ENCODE measurements around the gene IP6K2. TPM values are rescaled to one million over a fixed set of nuclear protein-coding genes. Genes with fewer than 3 reads are reported as not detected.

The IP6K2 gene
- total and polyA plus RNA-seq, 2 experiments from 2014 or later: 97.0 to 97.4 TPM

DNA sequence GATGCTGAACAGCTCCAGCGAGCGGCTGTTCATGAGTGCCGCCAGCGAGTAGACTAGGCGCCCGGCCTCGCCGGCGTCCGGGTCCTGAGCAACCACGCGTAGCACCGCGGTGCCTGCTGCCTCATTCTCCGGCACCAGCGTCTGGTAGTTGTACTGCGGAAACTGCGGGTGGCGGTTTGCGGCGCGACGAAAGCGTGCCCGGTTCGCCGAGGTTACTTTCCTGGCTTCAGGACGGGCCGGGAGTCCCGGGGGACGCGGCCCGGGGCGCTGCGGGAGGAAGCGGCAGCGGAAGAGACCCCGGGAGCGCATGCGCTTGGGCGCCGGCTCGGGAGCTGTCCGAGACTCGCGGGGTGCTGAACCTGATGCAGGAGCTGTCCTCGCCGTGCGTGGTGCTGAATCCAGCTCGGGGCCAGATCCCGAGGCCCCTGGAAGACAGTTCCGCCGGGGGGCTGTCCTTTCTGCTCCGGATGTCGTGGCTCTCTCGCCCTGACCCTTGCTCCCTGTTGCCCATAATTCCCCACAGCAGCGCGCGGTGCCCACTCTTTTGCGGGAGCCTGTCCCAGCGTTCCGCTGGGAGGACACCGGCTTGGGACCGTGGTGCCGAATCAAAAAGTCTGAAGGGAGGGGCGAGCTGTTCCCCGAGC, 55.4 kb downstream of the IP6K2 start:
- H3F3A ChIP-seq (replicated peaks; ENCODE audit: low read depth): peaks cover 42% of the 10 kb centered on the region
- no peak overlapping the region for H3K27ac Mint-ChIP-seq
- peaks cover 19% of the 10 kb centered on the region for H3K4me1 Mint-ChIP-seq
- H3K9me2 ChIP-seq (ENCODE audit: insufficient read depth): no peaks in the 10 kb centered on the region
- H3K27me3 Mint-ChIP-seq (ENCODE audit: insufficient read depth, low read depth, poor library complexity): peaks cover 34% of the 10 kb centered on the region
- peaks cover 9% of the 10 kb centered on the region for H4K20me1 ChIP-seq (replicated peaks; ENCODE audit: insufficient read depth)
- DNase-seq (ENCODE audit: low spot score): peak; percentile 81
- peak overlapping the region; percentile 73 for H3K4me3 ChIP-seq
- no peak for TF ChIP-seq ZNF331 (CRISPR knock-in tag; IDR thresholded peaks at IDR 0.05; ENCODE audit: low read depth)
- TF ChIP-seq, protein P1, sequence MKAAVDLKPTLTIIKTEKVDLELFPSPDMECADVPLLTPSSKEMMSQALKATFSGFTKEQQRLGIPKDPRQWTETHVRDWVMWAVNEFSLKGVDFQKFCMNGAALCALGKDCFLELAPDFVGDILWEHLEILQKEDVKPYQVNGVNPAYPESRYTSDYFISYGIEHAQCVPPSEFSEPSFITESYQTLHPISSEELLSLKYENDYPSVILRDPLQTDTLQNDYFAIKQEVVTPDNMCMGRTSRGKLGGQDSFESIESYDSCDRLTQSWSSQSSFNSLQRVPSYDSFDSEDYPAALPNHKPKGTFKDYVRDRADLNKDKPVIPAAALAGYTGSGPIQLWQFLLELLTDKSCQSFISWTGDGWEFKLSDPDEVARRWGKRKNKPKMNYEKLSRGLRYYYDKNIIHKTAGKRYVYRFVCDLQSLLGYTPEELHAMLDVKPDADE (IDR thresholded peaks at IDR 0.05): peak; percentile 52
- TF ChIP-seq, protein P2, sequence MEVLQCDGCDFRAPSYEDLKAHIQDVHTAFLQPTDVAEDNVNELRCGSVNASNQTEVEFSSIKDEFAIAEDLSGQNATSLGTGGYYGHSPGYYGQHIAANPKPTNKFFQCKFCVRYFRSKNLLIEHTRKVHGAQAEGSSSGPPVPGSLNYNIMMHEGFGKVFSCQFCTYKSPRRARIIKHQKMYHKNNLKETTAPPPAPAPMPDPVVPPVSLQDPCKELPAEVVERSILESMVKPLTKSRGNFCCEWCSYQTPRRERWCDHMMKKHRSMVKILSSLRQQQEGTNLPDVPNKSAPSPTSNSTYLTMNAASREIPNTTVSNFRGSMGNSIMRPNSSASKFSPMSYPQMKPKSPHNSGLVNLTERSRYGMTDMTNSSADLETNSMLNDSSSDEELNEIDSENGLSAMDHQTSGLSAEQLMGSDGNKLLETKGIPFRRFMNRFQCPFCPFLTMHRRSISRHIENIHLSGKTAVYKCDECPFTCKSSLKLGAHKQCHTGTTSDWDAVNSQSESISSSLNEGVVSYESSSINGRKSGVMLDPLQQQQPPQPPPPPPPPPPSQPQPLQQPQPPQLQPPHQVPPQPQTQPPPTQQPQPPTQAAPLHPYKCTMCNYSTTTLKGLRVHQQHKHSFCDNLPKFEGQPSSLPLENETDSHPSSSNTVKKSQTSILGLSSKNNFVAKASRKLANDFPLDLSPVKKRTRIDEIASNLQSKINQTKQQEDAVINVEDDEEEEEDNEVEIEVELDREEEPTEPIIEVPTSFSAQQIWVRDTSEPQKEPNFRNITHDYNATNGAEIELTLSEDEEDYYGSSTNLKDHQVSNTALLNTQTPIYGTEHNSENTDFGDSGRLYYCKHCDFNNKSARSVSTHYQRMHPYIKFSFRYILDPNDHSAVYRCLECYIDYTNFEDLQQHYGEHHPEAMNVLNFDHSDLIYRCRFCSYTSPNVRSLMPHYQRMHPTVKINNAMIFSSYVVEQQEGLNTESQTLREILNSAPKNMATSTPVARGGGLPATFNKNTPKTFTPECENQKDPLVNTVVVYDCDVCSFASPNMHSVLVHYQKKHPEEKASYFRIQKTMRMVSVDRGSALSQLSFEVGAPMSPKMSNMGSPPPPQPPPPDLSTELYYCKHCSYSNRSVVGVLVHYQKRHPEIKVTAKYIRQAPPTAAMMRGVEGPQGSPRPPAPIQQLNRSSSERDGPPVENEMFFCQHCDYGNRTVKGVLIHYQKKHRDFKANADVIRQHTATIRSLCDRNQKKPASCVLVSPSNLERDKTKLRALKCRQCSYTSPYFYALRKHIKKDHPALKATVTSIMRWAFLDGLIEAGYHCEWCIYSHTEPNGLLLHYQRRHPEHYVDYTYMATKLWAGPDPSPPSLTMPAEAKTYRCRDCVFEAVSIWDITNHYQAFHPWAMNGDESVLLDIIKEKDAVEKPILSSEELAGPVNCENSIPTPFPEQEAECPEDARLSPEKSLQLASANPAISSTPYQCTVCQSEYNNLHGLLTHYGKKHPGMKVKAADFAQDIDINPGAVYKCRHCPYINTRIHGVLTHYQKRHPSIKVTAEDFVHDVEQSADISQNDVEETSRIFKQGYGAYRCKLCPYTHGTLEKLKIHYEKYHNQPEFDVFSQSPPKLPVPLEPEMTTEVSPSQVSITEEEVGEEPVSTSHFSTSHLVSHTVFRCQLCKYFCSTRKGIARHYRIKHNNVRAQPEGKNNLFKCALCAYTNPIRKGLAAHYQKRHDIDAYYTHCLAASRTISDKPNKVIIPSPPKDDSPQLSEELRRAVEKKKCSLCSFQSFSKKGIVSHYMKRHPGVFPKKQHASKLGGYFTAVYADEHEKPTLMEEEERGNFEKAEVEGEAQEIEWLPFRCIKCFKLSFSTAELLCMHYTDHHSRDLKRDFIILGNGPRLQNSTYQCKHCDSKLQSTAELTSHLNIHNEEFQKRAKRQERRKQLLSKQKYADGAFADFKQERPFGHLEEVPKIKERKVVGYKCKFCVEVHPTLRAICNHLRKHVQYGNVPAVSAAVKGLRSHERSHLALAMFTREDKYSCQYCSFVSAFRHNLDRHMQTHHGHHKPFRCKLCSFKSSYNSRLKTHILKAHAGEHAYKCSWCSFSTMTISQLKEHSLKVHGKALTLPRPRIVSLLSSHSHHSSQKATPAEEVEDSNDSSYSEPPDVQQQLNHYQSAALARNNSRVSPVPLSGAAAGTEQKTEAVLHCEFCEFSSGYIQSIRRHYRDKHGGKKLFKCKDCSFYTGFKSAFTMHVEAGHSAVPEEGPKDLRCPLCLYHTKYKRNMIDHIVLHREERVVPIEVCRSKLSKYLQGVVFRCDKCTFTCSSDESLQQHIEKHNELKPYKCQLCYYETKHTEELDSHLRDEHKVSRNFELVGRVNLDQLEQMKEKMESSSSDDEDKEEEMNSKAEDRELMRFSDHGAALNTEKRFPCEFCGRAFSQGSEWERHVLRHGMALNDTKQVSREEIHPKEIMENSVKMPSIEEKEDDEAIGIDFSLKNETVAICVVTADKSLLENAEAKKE (CRISPR knock-in tag; IDR thresholded peaks at IDR 0.05): no peak
- TF ChIP-seq NANOG (IDR thresholded peaks at IDR 0.05; ENCODE audit: borderline replicate concordance): no peak
- TF ChIP-seq JUNB (IDR thresholded peaks at IDR 0.05; ENCODE audit: unreplicated experiment): no peak
- TF ChIP-seq CREB1 (CRISPR knock-in tag; IDR thresholded peaks at IDR 0.05; ENCODE audit: low read depth): peak; percentile 64; the same call in 1 of the 2 replicates
- peak; percentile 47; the same call in 1 of the 2 replicates for TF ChIP-seq POLR2AphosphoS5 (IDR thresholded peaks at IDR 0.05; ENCODE audit: low read depth)
- TF ChIP-seq REST (IDR thresholded peaks at IDR 0.05; ENCODE audit: unreplicated experiment): peak; percentile 100
- peak; percentile 92; the same call in 1 of the 2 replicates for TF ChIP-seq ZNF114 (CRISPR knock-in tag; IDR thresholded peaks at IDR 0.05)
- TF ChIP-seq EZH2 (IDR thresholded peaks at IDR 0.05; ENCODE audit: low read depth, unreplicated experiment): no peak
- TF ChIP-seq, protein P3, sequence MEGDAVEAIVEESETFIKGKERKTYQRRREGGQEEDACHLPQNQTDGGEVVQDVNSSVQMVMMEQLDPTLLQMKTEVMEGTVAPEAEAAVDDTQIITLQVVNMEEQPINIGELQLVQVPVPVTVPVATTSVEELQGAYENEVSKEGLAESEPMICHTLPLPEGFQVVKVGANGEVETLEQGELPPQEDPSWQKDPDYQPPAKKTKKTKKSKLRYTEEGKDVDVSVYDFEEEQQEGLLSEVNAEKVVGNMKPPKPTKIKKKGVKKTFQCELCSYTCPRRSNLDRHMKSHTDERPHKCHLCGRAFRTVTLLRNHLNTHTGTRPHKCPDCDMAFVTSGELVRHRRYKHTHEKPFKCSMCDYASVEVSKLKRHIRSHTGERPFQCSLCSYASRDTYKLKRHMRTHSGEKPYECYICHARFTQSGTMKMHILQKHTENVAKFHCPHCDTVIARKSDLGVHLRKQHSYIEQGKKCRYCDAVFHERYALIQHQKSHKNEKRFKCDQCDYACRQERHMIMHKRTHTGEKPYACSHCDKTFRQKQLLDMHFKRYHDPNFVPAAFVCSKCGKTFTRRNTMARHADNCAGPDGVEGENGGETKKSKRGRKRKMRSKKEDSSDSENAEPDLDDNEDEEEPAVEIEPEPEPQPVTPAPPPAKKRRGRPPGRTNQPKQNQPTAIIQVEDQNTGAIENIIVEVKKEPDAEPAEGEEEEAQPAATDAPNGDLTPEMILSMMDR (conservative IDR thresholded peaks at IDR 0.05; ENCODE audit: low read depth in 2 of 2): no peak
- no peak for TF ChIP-seq STAT1 (IDR thresholded peaks at IDR 0.05; ENCODE audit: unreplicated experiment)
- no peak for TF ChIP-seq EZH2phosphoT487 (IDR thresholded peaks at IDR 0.05; ENCODE audit: unreplicated experiment)
- no peaks in the 10 kb centered on the region for H3K27me3 ChIP-seq (ENCODE audit: insufficient read depth)
- H3K4me1 ChIP-seq (ENCODE audit: insufficient read depth): no peaks in the 10 kb centered on the region; the same call in 1 of the 2 replicates
- no peaks in the 10 kb centered on the region for H3K36me3 ChIP-seq (ENCODE audit: insufficient read depth)
- no peak overlapping the region for H3K27ac ChIP-seq (ENCODE audit: low read depth)
- 0 out of 2 replicates have a peak overlapping the region, but pooled peaks have one; percentile 18 for H2AFZ ChIP-seq
- H3K4me3 Mint-ChIP-seq: peak overlapping the region; percentile 78
- ATAC-seq: peak; percentile 2
- no peaks in the 10 kb centered on the region for H3K79me2 ChIP-seq (replicated peaks; ENCODE audit: insufficient read depth)
- H3K4me2 ChIP-seq: peak overlapping the region; percentile 95
- peaks cover 4% of the 10 kb centered on the region; the same call in 2 of the 3 replicates for H3K9me3 Mint-ChIP-seq
- H3K36me3 Mint-ChIP-seq (ENCODE audit: low read depth): peaks cover 43% of the 10 kb centered on the region

Data from GM23338 (cell line).